ENCODE measurements around the gene HMCN2. TPM values are rescaled to one million over a fixed set of nuclear protein-coding genes. Genes with fewer than 3 reads are reported as not detected.
A peak's percentile ranks its signal among the peaks of the same experiment; 100 is the strongest.

The HMCN2 gene
- total and polyA plus RNA-seq, 2 of the 4 experiments (the other 2 are of a cell fraction): 0.02 TPM; not detected in 1

GRCh38 chr9:130360672-130361071 lies 95.1 kb downstream of the HMCN2 start:
- H2AFZ ChIP-seq (replicated peaks; ENCODE audit: low read length, poor library complexity): no peak overlapping the region
- H4K5ac ChIP-seq (ENCODE audit: low read depth, low read length): no peak overlapping the region
- no peak overlapping the region for H3K4me2 ChIP-seq (ENCODE audit: low read depth, low read length)
- no peaks in the 10 kb centered on the region for H4K20me1 ChIP-seq (ENCODE audit: insufficient read depth, low read length)
- H2BK120ac ChIP-seq (ENCODE audit: low read depth, low read length): no peak overlapping the region
- no peak overlapping the region for H3K18ac ChIP-seq (ENCODE audit: low read depth, low read length)
- H3K27me3 ChIP-seq (ENCODE audit: control insufficient read depth, insufficient read depth, low read length): peaks cover 33% of the 10 kb centered on the region
- no peak overlapping the region for H3K9ac ChIP-seq (ENCODE audit: low read depth, low read length)
- H3K36me3 ChIP-seq (ENCODE audit: control insufficient read depth, insufficient read depth, low read length): no peaks in the 10 kb centered on the region
- no peak overlapping the region for H3K4me3 ChIP-seq (ENCODE audit: insufficient read depth, low read depth, low read length)
- no peak overlapping the region for H3K23ac ChIP-seq (ENCODE audit: low read depth, low read length)
- no peak for TF ChIP-seq CEBPB (IDR thresholded peaks at IDR 0.05; ENCODE audit: low read depth, low read length)
- TF ChIP-seq CTCF (conservative IDR thresholded peaks at IDR 0.05; ENCODE audit: low read depth, low read length): no peak
- TF ChIP-seq MAZ (IDR thresholded peaks at IDR 0.05; ENCODE audit: borderline replicate concordance, low read depth, low read length): no peak
- TF ChIP-seq NFE2L2 (IDR thresholded peaks at IDR 0.05; ENCODE audit: low read depth, low read length): no peak
- no peak for TF ChIP-seq BHLHE40 (IDR thresholded peaks at IDR 0.05; ENCODE audit: low read depth, low read length)
- TF ChIP-seq RAD21 (IDR thresholded peaks at IDR 0.05; ENCODE audit: low read length): no peak
- TF ChIP-seq USF2 (IDR thresholded peaks at IDR 0.05; ENCODE audit: low read depth, low read length): no peak
- no peak for TF ChIP-seq SMC3 (IDR thresholded peaks at IDR 0.05; ENCODE audit: low read depth, low read length)
- no peak for TF ChIP-seq RFX5 (IDR thresholded peaks at IDR 0.05; ENCODE audit: low read depth, low read length)
- TF ChIP-seq CHD1 (IDR thresholded peaks at IDR 0.05; ENCODE audit: low read depth, low read length): no peak
- TF ChIP-seq FOS (IDR thresholded peaks at IDR 0.05; ENCODE audit: low read depth, low read length): no peak
- no peak for TF ChIP-seq POLR2A (IDR thresholded peaks at IDR 0.05; ENCODE audit: low read depth, low read length)
- no peak for TF ChIP-seq MAFK (IDR thresholded peaks at IDR 0.05; ENCODE audit: low read depth, low read length)
- TF ChIP-seq ELK1 (IDR thresholded peaks at IDR 0.05; ENCODE audit: borderline replicate concordance, low read depth, low read length): no peak
- TF ChIP-seq MXI1 (IDR thresholded peaks at IDR 0.05; ENCODE audit: borderline replicate concordance, low read depth, low read length): no peak
- TF ChIP-seq RCOR1 (IDR thresholded peaks at IDR 0.05; ENCODE audit: insufficient replicate concordance, low read length): no peak
- no peaks in the 10 kb centered on the region for H3K9me1 ChIP-seq (ENCODE audit: insufficient read depth, low read length)
- H3K79me1 ChIP-seq (ENCODE audit: low read depth in 1 of 2, low read length in 2 of 2): no peaks in the 10 kb centered on the region
- no peak overlapping the region for H2BK20ac ChIP-seq (ENCODE audit: low read depth, low read length)
- in situ Hi-C loops (cut with MboI; ENCODE audit: low sequenced_read_pairs): no loop called here
- H3K14ac ChIP-seq (replicated peaks; ENCODE audit: low read depth, low read length): no peak overlapping the region
- no peak overlapping the region for H2AK5ac ChIP-seq (ENCODE audit: low read depth, low read length)
- H4K91ac ChIP-seq (ENCODE audit: insufficient read depth, low read depth, low read length): no peak overlapping the region
- intact Hi-C loops (cut with micrococcal nuclease): loop anchor here (10.0 kb wide), 1 partner anchor 324 kb away; no protein-coding TSS in a partner anchor
- H2BK15ac ChIP-seq (ENCODE audit: low read depth, low read length): no peak overlapping the region
- no peak overlapping the region for H4K8ac ChIP-seq (ENCODE audit: low read depth in 2 of 2, low read length in 2 of 2)
- no peak overlapping the region for H3K27ac ChIP-seq (ENCODE audit: insufficient read depth, low read length)
- H3K56ac ChIP-seq (ENCODE audit: extremely low read depth, insufficient read depth, low read length): no peak overlapping the region
- ChIA-PET CTCF (no interaction called here), POLR2A (ENCODE audit: unreplicated experiment) (no interaction called here)
- no TSS peak for BruUV-seq (replicated peaks)
- no peaks in the 10 kb centered on the region; the same call in 1 of the 2 replicates for H3K9me3 ChIP-seq (ENCODE audit: control insufficient read depth, insufficient read depth, low read length)
- DNase-seq (no peak), ATAC-seq (ENCODE audit: low read depth) (no peak)
- no peaks in the 10 kb centered on the region for H3K4me1 ChIP-seq (ENCODE audit: control insufficient read depth, insufficient read depth, low read length)
- dilution Hi-C loops (cut with HindIII; ENCODE audit: low sequenced_read_pairs, unreplicated experiment): no loop called here
- H2BK5ac ChIP-seq (ENCODE audit: low read depth, low read length, poor library complexity, severe bottlenecking): peak overlapping the region; percentile 56
- H2AK9ac ChIP-seq (replicated peaks; ENCODE audit: low read depth, low read length, poor library complexity): no peak overlapping the region
- H3K4ac ChIP-seq (ENCODE audit: low read depth, low read length): no peak overlapping the region
- 23% methylated on average over 1 of the region's 1 CpG; no CpG with 5 or more reads in 1 of the 2 experiments for WGBS, 2 experiments (ENCODE audit: extremely low coverage in 2 of 2, insufficient read length in 1 of 2)
